Astrocyte of the spinal cord (primary cell): ENCODE data around the gene EIF1B.

ENCODE experiments used
- DNase-seq: peaks from one replicate; pipeline ENCODE4 v3.0.0; 2011; ENCODE audit warnings: low read depth, low spot score
- H3K4me3 ChIP-seq: 2 replicates; pipeline ENCODE4 v1.5.1; 2011; ENCODE audit warnings: low read depth, mild to moderate bottlenecking, low read length, moderate library complexity
- in situ Hi-C: cut with HindIII; loops from 2 replicates; pipeline ENCODE4 v1.10.0; 2017; ENCODE audit warnings: low sequenced_read_pairs
- TF ChIP-seq, protein P1 (sequence below): IDR thresholded peaks from 2 replicates; pipeline ENCODE4 v1.5.1; 2012; ENCODE audit warnings: low read depth, mild to moderate bottlenecking, low read length, inconsistent platforms

EIF1B gene

DNA sequence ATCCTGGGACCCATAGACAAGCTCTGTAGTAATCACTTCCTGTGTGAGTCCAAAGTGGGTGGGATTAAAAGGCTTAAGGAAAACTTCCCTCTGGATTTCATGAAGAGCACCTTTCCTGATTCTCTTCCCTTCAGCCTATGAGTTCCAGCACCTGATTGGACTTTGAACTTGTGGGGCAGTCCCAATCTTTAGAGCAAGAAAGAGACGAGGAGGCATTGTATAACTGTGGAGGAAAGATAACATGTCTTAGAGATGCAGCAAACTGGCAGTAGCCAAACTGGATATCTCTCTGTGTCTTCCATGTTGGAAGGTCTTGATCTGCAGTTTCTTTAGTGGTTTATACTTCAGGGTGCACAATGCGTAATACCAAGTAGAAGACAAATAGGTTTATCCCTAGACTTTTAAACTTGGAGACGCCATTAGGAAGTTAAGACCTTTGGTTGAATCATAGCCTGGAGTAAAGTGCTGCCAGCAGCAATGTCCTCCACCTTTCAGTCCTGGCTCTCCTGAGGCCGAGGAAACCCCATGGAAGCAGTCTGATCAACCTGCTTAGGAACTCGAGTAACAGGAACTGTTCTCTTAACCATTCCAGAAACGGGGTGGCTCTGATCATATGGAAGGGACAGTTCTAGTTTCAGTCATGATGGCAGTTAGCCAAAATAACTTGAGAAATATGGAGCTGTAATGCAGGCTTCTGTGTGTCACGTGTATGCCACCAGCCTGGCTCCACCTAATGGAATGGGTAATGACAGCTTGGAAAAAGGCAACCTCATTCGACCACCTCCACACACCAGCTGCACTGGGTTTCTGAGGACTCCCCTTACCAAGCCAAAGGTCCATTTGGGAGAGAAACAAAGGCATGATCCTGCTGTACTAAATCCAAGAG, 4.7 kb downstream of the EIF1B start:
- H3K4me3 ChIP-seq = no peak overlapping the region
- TF ChIP-seq, protein P1, sequence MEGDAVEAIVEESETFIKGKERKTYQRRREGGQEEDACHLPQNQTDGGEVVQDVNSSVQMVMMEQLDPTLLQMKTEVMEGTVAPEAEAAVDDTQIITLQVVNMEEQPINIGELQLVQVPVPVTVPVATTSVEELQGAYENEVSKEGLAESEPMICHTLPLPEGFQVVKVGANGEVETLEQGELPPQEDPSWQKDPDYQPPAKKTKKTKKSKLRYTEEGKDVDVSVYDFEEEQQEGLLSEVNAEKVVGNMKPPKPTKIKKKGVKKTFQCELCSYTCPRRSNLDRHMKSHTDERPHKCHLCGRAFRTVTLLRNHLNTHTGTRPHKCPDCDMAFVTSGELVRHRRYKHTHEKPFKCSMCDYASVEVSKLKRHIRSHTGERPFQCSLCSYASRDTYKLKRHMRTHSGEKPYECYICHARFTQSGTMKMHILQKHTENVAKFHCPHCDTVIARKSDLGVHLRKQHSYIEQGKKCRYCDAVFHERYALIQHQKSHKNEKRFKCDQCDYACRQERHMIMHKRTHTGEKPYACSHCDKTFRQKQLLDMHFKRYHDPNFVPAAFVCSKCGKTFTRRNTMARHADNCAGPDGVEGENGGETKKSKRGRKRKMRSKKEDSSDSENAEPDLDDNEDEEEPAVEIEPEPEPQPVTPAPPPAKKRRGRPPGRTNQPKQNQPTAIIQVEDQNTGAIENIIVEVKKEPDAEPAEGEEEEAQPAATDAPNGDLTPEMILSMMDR = no peak
- in situ Hi-C loops = no loop called here
- DNase-seq = no peak

DNA sequence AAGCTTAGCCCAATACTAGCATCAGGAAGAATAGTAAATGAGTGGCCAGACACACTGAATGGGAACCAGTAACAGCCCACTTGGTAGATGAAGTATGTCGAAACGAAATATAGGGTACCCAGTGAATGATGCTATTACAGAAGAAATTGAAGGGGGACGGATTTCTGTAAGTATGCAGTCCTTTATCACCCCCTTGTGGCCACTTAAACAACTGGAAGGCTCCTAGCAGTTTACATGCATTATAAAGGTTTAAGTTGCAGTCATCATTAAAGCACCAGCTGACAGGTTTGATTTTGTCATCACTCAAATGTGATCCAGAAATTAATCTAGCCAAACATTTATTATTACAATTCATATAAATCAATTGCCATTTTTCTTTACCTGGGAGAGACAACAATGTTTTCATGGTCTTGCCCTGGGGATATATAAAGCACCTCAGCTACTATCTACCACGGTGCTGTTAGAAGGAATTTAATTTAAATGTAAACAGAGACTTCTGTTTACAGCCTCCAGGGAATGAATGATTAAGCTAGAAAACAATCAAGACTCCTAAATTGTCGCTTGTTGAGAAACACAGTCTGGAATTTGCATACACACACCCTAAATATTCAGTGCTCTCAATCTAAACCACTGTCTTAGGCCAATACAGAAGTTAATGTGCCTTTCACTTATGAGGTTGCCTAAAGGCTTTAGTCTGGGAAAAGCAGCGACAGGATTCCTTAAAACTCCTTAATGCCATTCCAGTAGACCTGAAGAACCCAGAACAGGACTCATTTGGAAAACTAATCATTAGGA, 7.8 kb downstream of the EIF1B start:
- in situ Hi-C loops = no loop called here
- TF ChIP-seq, protein P1 = peak; percentile 81
- DNase-seq = peak; percentile 66

DNA sequence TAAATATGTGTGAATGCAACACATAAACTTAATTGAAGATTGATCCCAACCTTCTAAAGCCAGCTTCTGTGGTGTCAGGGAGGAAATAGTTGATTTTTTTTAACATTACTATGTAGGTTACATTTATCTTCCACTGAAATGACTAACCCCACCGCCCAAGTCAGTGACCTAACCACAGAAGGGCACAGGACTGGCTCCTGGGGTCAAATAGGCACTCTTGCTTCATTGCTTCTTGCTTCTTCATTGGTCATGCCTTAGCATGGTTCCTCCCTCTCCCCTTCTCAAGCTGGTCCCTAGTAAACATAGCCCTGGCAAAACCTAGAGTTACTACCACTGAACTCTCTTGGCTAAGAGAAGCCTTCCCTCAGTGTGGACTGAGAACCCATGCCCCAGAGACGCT, 12.3 kb downstream of the EIF1B start:
- TF ChIP-seq, protein P1 = no peak
- no peak overlapping the region for H3K4me3 ChIP-seq
- in situ Hi-C loops = no loop called here
- DNase-seq = no peak

More for the DNA sequence above, 7.8 kb downstream of the EIF1B start:
- H3K4me3 ChIP-seq = no peak overlapping the region

DNA sequence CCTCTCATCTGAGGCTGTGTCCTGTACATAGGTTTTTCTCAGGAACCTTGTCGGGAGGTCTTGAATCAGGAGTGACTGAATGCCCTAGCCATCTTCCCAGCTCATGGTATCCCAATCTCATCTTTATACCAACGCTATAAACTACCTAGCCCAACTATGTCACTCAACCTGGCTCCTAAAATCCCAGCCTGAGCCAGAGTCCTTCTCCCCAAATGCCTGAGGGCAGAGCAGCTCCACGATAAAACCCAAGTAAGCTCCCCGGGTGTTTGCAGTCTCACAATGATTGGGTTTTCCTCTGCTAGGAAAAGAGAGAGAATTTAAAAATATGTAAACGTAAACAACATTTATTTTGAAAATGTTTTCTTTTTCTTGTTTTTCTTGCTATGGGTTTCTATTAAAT, 14.4 kb downstream of the EIF1B start:
- H3K4me3 ChIP-seq = no peak overlapping the region
- DNase-seq = no peak
- TF ChIP-seq, protein P1 = no peak
- in situ Hi-C loops = no loop called here

DNA sequence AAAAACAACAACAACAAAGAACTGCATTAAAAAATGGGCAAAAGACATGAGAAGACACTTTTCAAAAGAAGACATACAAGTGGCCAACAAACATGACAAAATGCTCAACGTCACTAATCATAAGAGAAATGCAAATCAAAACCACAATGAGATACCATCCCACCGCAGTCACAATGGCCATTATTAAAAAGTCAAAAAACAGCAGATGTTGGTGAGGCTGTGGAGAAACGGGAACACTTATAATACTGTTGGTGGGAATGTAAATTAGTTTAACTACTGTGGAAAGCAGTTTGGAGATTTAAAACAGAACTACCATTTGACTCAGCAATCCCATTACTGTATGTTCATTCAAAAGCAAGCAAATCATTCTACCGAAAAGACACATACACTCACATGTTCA, 15.1 kb downstream of the EIF1B start:
- no peak overlapping the region for H3K4me3 ChIP-seq
- in situ Hi-C loops = no loop called here
- DNase-seq = no peak
- TF ChIP-seq, protein P1 = no peak

DNA sequence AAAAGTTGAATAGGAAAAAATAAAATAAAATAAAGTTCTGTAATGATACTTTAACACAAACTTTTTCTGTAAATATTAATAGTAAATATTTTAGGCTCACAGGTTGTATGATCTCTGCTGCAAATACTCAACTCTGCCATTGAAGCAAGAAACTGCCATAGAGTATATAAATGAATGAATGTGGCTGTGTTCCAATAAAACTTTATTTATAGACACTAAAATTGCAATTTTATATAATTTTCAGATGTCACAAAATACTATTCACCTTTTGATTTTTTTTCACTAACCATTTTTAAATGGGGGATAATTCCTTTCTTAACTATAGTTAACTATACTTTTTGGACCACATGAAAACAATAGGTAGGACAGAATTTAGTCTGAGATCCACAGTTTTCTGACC, 16.0 kb downstream of the EIF1B start:
- in situ Hi-C loops = no loop called here

More for the DNA sequence above, 16.0 kb downstream of the EIF1B start:
- no peak for DNase-seq
- H3K4me3 ChIP-seq = no peak overlapping the region
- TF ChIP-seq, protein P1 = no peak
